22Rv1 (cell line): Measurements from ENCODE around the gene LIN52.

Experiments
- CTCF ChIP-seq: fragments of 450-650 bp; IDR thresholded peaks from 2 replicates; pipeline ENCODE4 v1.5.1; 2017; ENCODE audit warnings: mild to moderate bottlenecking
- ZFX ChIP-seq: fragments of 450-650 bp; IDR thresholded peaks from 2 replicates; pipeline ENCODE4 v1.6.1; 2017; ENCODE audit warnings: antibody characterized with exemption, borderline replicate concordance

GRCh38 chr14:74105381-74105780 is 20.6 kb downstream of the LIN52 start:
- no peak for TF ChIP-seq CTCF
- TF ChIP-seq ZFX = no peak
